Activated effector memory CD4-positive, alpha-beta T cell treated with anti-CD3 and anti-CD28 coated beads, Interleukin-2, amount 50 U/mL, for 16 hours (primary cell): Measurements from ENCODE around the gene MYDGF.

ENCODE experiments used
- DNase-seq: peaks from one replicate; pipeline ENCODE4 v3.0.0-alpha.2; 2020

MYDGF gene

DNA sequence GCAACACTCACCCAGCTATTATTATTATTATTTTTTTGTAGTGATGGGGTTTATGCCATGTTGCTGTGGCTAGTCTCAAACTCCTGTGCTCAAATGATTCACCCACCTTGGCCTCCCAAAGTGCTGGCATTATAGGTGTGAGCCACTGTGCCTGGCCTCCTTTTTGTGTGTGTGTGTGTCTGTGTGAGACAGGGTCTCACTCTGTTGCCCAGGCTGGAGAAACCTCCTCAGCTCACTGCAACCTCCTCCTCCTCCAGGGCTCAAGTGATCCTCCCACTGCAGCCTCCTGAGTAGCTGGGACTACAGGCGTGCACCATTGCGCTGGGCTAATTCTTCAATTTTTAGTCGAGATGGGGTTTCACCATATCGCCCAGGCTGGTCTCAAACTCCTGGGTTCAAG, 3.6 kb upstream of the MYDGF start:
- no peak for DNase-seq

DNA sequence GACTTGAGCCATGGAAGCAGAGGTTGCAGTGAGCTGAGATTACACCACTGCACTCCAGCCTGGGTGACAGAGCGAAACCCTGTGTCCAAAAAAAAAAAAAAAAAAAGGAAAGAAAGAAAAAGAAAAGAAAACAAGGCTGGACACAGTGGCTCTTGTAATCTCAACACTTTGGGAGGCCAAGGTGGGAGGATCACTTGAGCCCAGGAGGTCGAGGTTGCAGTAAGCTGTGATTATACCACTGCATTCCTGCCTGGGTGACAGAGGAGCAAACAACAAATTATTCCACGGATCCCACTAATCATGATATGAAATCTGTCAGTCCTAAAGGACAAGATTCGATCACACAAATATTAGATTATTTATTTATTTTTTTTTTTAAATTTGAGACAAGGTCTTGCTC, 3.1 kb upstream of the MYDGF start:
- no peak for DNase-seq

DNA sequence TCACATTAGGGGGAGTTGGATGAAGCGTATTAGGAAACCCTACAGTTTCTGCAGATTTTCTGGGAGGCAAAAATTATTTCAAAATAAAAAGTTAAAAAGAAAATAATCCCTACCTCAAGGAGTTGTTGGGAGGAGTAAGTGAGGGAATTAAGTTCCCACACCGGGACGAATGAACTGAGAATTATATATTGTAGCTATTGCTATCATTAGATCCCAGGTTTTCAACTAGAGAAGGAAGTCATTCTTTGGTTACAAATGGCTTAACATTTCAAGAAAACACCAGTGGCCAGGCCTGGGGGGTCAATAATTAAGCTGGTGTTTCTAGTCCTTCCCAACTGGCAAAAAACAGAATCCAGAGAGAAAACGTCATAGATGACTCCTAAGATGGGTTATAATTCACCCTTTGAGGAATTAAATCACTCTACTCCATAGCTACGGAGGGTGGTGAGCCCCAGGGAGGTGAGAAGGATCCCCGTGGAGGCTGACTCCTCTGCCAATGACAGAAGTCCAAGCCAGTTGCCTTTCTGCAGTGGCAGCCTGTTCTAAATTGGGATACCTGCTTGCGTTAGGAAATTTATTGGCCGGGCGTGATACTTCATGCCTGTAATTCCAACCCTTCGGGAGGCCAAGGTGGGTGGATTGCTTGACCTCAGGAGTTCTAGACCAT, 1.2 kb upstream of the MYDGF start:
- no peak for DNase-seq

DNA sequence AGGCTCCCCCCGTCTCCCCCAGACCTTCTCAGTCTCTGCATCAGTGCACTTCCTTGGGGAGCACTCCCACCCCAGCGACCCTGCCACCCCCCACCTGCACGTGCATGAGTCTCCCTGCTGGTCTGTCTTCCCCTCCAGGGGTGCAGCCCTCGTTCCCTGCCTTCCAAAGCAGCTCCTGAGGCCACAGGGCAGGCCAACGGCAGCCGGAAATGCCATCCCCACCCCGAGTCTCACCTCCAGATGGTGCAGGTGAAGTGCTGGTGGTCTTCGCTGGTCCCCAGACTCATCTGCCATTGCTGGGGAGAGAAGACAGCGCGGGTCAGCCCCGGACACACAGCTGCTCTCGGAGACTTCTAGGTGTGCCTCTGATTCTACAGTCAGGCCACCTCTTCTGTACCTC, 5.5 kb downstream of the MYDGF start:
- no peak for DNase-seq

DNA sequence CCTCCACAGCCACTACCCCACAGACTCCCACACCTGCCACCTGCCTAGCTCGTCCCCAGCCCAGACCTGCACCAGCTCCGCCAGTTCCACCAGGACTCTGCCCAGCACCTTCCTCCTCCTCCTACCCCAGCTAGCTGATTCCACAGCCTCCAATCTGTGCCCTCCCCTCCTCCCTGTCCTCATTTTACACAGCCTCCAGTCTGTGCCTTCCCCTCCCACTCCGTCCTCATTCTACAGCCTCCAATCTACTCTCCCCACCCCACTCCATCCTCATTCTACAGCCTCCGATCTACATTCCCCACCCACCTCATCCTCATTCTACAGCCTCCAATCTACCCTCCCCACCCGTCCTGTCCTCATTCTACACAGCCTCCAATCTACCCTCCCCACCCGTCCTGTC, 7.3 kb downstream of the MYDGF start:
- DNase-seq = no peak

DNA sequence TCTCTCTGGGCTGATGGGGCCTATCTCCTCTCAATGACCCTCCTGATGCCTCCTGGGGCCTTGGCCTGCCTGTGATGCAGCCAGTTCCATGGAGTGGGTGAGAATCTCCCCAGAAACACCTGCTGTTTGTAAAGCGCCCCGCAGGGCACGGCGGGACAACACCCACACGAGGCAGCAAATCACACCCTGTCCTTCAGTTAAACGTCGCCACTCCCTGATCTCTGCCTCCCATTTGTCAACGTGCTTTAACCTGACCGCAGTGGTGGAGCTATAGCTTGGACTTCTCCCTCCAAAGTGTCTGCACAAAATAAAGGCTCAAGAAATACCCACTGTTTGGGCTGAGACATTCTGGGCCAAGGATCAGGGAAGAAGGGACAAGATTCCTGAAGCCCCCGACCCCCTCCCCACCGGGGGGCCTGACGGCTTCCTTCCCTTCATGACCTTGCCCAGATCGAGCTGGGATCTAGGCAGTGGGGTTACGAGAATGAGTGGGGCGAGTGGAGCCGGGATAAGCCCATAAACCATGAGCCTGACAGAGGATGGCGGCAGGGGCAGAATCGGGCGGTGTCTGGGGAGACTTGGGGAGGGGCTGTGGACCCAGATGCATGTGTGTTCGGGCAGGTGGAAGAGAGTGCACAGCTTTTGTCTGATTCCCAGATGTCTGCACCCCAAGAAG, 8.0 kb downstream of the MYDGF start:
- DNase-seq = no peak

DNA sequence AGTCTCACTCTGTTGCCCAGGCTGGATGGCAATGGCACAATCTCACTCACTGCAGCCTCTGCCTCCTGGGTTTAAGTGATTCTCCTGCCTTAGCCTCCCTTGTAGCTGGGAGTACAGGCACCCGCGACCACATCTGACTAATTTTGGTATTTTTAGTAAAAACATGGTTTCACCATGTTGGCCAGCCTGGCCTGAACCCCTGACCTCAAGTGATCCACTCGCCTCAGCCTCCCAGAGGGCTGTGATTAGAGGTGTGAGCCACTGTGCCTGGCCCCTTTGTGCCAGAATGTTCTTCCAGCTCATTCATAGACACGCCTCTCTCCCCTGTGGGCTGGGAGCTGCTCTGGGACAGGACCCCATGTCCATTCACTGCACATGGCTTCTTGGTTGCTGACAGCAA, 9.1 kb downstream of the MYDGF start:
- no peak for DNase-seq

DNA sequence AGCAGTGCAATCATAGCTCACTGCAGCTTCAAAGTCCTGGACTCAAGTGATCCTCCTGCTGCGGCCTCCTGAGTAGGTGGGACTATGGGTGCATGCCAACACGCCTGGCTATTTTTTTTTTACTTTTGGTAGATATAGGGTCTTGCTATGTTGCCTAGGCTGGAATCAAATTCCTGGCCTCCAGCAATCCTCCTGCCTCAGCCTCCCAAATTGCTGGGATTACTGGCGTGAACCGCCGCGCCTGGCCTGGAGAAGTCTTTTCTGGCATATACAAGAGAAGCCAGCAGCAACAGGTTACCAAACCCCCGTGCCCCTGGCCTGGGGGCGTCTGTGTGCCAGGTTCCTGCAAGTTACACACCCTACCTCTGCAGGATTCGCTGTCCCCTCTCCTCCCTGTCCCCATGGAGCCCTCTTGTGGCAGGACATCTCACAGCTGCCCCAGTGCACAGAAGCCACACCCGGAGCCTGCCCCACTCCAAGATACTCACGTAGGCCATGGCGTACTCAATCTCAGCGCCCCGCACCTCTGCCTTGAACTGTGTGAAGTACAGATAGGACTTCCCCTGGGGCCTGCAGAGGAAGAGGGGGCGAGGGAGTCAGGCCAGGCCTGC, 9.9 kb downstream of the MYDGF start:
- no peak for DNase-seq

DNA sequence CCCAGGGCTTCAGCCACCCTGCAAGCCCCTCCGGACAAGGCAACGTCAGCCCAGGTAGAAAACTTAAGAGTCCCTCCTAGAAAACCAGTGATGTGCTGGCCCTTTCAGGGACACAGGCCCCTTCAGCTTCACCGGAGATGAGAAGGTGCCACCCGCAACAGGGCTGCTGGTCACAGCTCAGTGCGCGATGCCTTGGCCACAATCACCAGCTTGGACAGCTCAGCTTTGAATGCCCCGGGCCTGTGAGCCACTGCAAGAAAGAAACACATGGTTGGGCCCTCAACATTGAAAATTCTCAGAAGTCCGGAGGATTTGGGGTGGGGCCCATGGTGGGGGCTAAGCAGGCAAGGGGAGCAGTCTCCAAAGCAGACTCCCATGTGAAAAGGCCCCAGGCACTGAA, 12.3 kb downstream of the MYDGF start:
- DNase-seq = no peak

DNA sequence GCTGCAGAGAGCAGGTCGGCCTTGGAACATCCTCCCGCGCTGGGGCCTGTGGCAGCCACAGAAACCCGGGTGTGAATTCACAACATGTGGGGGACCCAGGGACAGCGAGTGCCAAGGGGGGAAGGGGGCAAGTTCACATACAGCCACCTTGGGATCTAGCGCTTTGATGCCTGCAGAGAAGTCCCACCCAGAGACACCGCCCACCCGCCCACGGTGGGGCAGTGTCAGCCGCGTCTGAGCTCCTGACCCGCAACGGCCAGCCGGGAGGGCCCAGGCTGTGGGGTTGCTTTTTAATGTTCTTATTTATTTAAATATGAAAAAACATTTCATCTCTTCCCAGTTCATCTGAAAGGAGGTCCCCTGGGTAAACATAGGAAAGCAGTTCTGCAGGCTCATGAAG, 12.9 kb downstream of the MYDGF start:
- no peak for DNase-seq

DNA sequence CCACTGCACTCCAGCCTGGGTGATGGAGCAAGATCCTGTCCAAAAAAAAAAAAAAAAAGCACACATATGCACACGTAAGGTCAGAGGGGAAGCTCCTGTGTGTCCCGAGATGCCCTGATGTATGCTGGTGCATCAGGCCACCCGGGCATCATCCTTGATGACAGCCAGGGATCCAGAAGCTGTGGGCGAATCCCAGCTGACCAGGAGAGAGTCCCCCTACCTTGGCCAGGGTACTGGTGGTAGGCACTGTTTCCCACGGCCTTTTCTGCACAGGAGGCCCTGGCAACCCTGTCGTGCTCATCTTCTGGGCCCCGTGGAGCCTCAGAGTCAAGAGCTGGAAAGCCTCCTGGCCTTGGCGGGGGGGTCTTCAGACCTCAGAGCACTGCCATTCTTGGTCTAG, 14.0 kb downstream of the MYDGF start:
- no peak for DNase-seq

DNA sequence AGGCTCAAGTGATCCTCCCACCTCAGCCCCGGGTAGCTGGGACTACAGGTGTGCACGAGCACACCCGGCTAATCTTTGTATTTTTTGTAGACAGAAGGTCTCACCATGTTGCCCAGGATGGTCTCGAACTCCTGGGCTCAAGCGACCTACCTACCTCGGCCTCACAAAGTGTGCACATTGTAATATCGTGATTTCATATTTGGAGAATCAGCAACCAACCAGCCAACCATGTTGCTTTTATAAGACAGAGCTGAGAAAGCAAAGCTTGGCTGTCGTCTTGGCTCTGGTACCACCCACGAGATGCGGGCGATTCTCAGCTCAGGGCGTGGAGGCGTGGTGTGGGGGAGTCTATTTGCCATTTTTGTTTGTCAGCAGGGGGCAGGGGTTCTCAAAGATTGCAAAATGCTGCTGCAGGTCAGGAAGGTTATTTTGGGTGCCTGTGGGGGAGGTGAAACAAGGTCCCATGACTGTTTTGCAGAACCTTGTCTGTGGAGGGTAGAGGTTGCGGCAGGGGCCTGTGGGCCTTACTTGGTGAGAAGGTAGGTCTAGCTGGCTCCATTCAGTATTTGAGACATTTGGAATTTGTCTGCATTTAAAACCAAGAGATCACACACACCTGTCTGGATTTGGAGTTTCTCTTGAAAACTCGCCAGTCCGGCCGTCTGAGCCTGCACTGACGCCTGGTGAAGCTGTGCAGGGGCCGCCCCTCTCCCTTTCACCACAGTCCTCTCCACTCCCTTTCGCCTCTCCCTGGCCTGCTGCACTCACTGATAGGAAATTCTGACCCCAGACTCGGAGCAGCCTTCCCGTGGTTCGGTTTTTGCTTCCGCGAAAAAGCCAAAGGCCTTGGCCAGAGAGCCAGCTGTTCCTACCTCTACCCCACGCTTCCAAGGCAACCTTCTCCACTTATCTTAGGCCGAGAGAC, 15.4 kb downstream of the MYDGF start:
- no peak for DNase-seq

DNA sequence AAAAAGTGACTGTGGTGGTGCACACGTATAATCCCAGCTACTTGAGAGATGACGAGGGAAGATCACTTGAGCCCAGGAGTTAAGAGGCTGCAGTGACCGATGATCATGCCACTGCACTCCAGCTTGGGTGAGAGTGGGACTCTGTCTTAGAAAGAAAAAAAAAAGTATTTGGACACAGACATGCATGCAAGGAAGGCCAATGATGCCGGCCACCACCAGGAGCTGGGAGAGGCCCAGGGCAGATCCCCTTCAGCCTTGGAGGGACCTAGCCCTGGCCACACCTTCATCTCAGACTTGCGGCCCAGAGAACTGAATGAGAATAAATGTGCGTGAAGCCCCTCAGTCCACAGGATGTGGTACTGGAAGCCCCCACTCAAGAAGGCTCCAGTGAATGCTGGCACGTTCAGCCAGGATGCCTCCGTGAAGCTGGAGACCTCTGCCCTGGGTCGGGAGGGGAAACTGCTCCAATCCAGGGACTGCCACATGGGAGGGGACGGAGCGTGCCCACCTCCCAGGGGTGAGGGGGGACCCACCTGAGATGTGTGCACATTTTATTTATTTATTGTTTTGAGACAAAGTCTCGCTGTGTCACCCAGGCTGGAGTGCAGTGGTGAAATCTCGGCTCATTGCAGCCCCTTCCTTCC, 16.2 kb downstream of the MYDGF start:
- no peak for DNase-seq

DNA sequence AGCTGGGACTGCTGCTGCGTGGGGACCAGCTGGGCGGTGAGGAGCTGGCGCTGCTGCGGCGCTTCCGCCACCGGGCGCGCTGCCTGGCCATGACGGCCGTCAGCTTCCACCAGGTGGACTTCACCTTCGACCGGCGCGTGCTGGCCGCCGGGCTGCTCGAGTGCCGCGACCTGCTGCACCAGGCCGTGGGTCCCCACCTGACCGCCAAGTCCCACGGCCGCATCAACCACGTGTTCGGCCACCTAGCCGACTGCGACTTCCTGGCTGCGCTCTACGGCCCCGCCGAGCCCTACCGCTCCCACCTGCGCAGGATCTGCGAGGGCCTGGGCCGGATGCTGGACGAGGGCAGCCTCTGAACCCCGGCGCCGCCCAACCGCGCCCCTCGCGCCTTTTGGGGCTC, 18.1 kb downstream of the MYDGF start:
- DNase-seq = no peak

DNA sequence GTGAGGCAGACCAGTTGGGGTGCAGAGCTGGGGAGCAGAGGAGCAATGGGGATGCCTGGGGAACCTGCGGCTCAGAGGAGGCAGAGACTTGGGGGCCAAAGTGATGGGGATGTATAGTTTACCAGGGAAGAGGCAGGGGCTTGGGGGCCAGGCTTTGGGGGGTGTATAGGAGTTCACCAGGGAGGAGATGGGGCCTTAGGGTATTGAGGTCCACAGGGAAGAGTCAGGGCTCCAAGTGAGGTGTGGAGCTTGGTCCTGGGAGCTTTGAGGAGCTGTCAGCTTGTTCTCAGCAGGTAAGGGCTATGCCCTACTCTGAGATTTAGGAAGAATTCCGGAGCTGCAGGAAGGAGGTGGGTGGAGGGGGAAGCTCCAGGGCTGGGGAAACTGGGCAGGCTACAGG, 20.0 kb downstream of the MYDGF start:
- no peak for DNase-seq

DNA sequence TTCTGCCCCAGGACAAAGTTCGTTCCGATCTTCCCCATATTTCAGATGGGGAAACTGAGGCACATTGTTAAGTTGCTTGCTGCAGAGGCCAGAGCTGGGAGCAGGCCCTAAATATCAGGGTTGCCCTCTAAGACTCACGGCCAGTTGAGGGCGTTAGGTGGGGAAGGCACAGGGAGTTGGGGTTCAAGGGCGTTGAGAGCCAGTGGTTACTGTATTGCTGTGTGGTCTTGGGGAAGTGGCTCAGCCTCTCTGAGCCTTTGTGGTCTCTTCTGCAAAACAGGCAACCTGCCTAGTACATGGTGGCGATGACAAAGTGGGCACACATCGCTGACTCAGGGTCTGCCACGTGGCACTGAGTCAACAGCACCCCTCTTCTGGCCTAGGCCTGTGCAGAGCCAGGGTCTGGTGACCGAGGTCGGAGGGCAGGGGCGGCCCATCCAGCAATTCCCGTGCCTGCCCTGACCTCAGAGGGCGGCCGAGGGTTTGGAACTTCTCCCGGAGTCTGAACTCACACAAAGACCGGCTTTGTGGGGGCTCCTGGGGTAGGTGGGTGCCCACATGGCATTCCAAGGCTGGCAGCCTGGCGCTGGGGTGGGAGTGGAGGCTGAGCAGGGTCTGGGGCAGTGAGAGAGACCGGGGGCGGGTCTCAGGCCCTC, 20.6 kb downstream of the MYDGF start:
- no peak for DNase-seq

DNA sequence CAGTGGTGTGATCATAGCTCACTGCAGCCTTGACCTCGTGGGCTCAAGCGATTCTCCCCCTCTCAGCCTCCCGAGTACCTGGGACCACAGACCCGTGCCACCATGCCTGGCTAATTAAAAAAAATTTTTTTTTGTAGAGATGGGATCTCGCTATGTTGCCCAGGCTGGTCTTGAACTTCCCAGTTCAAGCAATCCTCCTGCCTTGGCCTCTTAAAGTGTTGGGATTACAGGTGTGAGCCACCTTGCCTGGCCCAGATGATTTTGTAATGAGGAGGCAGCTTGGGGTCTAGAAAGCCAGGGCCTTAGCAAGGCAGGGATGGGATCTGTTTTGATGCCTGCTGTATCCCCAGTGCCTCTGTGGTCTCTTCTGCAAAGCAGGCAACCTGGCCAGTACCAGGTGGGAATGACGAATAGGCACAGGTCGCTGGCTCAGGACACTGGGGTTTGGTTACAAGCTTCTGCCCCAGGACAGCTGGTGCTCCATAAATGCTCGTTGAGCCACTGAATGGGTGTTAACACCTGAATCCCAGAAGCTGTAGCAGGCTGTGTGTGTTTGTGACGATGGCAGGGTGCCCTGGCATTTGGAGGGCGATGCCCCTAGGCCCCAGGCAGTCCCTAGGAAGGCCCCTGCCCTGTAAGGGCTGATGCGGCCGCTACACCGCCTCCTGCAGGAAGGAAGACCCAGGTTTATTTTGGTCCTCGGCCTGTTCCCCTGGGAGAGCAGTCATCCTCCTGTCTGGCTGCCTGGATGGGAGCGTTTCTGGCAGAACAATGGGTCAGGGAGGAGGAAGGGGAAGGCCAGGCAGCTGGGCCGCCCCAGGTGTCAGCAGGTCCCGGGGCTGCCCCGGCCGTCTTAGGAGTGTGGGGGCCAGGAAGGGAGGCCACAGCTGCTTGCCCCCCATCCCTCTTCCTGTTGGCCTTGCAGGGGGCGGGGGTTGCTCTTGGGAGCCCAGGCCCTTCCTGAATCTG, 22.2 kb downstream of the MYDGF start:
- DNase-seq = no peak

DNA sequence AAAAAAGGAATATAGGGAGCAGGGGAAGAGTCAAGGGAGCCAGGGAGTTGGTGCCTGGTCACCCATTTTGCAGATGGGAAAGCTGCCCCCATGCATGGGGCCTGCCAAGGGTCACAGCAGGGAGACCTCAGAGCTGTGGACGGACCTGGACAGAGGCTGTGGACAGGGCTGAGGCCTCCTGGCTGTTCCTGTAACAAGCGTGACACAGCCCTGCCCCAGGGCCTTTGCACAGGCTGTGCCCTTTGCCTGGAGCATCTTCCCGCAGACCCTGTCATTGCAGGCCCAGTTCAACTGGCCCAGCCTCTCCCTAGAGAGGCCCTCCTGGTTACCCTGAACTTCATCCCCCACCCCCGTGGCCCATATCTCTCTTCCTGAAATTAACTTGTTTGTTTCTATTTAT, 24.4 kb downstream of the MYDGF start:
- DNase-seq = no peak

DNA sequence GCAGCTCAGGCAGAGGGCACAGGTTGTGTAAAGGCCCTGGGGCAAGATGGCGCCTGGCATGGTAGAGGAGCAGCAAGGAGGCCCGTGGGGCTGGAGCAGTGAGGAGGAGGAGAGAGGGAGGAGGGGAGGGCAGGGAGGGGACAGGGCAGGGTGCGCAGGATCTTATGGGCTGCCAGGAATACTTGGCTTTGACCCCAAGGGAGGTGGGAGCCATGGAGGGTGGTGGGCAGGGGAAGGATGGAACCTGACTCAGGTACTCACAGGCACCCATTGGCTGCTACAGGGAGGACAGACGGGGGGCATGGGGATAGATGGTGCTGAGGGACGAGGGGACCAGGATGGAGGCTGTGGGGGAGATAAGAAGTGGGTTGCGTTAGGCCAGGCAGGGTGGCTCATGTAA, 27.5 kb downstream of the MYDGF start:
- DNase-seq = no peak

DNA sequence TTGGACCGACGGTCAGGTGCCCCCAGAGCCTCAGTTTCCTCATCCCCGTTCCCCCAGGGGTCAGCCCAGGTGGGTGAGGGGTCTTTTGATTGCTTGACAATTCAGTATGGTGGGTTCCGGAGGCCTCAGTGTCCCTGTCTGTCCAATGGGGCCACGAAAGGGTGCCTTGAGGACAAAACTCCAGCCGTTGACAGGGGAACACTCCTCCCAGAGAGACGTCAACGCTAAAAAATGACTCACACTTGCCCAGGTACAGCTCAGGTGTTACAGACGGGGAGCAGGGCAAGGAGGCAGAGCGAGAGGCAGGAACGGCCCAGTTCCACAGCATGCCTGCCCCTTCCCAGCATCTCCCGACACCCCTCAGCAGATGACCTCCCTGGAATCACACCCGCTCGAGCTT, 29.0 kb downstream of the MYDGF start:
- no peak for DNase-seq
